ENCODE data around the gene MYO18A. TPM values are rescaled to one million over a fixed set of nuclear protein-coding genes. Genes with fewer than 3 reads are reported as not detected.

Gene MYO18A
- total RNA-seq, 3 donors from 2014 or later (not counting 1 experiment from before 2014, with no cell fraction given): 110 to 117 (median 115) TPM

DNA sequence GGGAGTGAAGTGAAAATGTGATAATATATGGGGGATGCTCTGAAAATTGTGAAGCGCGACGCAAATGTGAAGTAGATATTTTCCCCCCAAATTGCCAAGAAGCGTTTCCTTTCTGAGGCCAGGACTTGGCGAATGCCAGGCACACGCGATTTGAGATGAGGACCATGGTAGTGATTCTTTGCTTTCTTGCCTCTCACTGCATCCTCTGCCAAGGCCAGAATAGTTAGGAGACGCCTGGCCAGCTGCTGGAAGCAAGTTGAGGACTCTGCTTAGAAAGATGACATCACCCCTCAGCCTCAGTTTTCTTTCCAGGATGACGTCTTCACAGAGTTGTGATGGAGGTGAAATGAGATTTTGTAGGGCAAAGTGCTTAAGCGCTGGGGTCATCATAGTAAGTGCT lies 111.4 kb downstream of the MYO18A start:
- Mint-ChIP-seq H3K27ac (no peak overlapping the region), H3K9me3 (no peaks in the 10 kb centered on the region), H3K27me3 (ENCODE audit: low read depth in 2 of 2) (no peaks in the 10 kb centered on the region), H3K4me3 (no peak overlapping the region), H3K4me1 (peaks cover 21 to 24% of the 10 kb centered on the region in 2 donors), H3K36me3 (no peaks in the 10 kb centered on the region)
- Histone ChIP-seq H3K9me3 (ENCODE audit: control insufficient read depth, insufficient read depth, low read length) (no peaks in the 10 kb centered on the region), H3K4me1 (ENCODE audit: control insufficient read depth, insufficient read depth, low read length) (peaks cover 2% of the 10 kb centered on the region), H3K4me3 (ENCODE audit: low read length) (no peak overlapping the region), H3K27me3 (ENCODE audit: control insufficient read depth, insufficient read depth, low read length) (no peaks in the 10 kb centered on the region), H3K27ac (ENCODE audit: low read length) (no peak overlapping the region), H3K36me3 (ENCODE audit: control insufficient read depth, insufficient read depth, low read length) (no peaks in the 10 kb centered on the region)
- ATAC-seq (no peak), DNase-seq (no peak)
- intact Hi-C loops (cut with micrococcal nuclease): no loop called here
- WGBS (ENCODE audit: insufficient coverage): 94% methylated on average over 10 of the region's 10 CpGs
- no peak for TF ChIP-seq CTCF (IDR thresholded peaks at IDR 0.05)

- WGBS (ENCODE audit: insufficient coverage): 92% methylated on average over 7 of the region's 7 CpGs
- H3K4me3 Mint-ChIP-seq: peak overlapping the region; percentile 25
- H3K36me3 Mint-ChIP-seq: no peaks in the 10 kb centered on the region
These were observed 113.6 kb downstream of the MYO18A start for GRCh38 chr17:29066606-29067005.

GRCh38 chr17:29066047-29066446 lies 114.2 kb downstream of the MYO18A start:
- 93% methylated on average over 7 of the region's 7 CpGs for whole genome bisulfite sequencing (ENCODE audit: insufficient coverage)
- TF ChIP-seq CTCF (IDR thresholded peaks at IDR 0.05): no peak
- intact Hi-C loops (cut with micrococcal nuclease): no loop called here
- Histone ChIP-seq H3K9me3 (ENCODE audit: control insufficient read depth, insufficient read depth, low read length) (no peaks in the 10 kb centered on the region), H3K4me1 (ENCODE audit: control insufficient read depth, insufficient read depth, low read length) (no peaks in the 10 kb centered on the region), H3K36me3 (ENCODE audit: control insufficient read depth, insufficient read depth, low read length) (no peaks in the 10 kb centered on the region), H3K4me3 (ENCODE audit: low read length) (no peak overlapping the region), H3K27me3 (ENCODE audit: control insufficient read depth, insufficient read depth, low read length) (no peaks in the 10 kb centered on the region), H3K27ac (ENCODE audit: low read length) (no peak overlapping the region)
- no peak overlapping the region for H3K27ac Mint-ChIP-seq
- ATAC-seq: no peak
- H3K36me3 Mint-ChIP-seq: no peaks in the 10 kb centered on the region
- no peaks in the 10 kb centered on the region for H3K27me3 Mint-ChIP-seq (ENCODE audit: low read depth in 2 of 2)
- H3K4me3 Mint-ChIP-seq: no peak overlapping the region
- H3K9me3 Mint-ChIP-seq: no peaks in the 10 kb centered on the region
- peaks cover 9 to 10% of the 10 kb centered on the region in 2 donors for H3K4me1 Mint-ChIP-seq
- no peak for DNase-seq

More at GRCh38 chr17:29066606-29067005, 113.6 kb downstream of the MYO18A start:
- no peak overlapping the region for H3K4me3 ChIP-seq (ENCODE audit: low read length)
- intact Hi-C loops (cut with micrococcal nuclease): no loop called here
- no peaks in the 10 kb centered on the region for H3K4me1 ChIP-seq (ENCODE audit: control insufficient read depth, insufficient read depth, low read length)
- H3K27me3 ChIP-seq (ENCODE audit: control insufficient read depth, insufficient read depth, low read length): no peaks in the 10 kb centered on the region
- H3K27ac Mint-ChIP-seq: no peak overlapping the region
- H3K36me3 ChIP-seq (ENCODE audit: control insufficient read depth, insufficient read depth, low read length): no peaks in the 10 kb centered on the region
- peaks cover 9 to 10% of the 10 kb centered on the region in 2 donors for H3K4me1 Mint-ChIP-seq
- ATAC-seq: no peak
- no peaks in the 10 kb centered on the region for H3K27me3 Mint-ChIP-seq (ENCODE audit: low read depth in 2 of 2)
- TF ChIP-seq CTCF (IDR thresholded peaks at IDR 0.05): no peak
- H3K9me3 ChIP-seq (ENCODE audit: control insufficient read depth, insufficient read depth, low read length): no peaks in the 10 kb centered on the region
- DNase-seq: no peak
- H3K27ac ChIP-seq (ENCODE audit: low read length): no peak overlapping the region
- H3K9me3 Mint-ChIP-seq: no peaks in the 10 kb centered on the region

DNA sequence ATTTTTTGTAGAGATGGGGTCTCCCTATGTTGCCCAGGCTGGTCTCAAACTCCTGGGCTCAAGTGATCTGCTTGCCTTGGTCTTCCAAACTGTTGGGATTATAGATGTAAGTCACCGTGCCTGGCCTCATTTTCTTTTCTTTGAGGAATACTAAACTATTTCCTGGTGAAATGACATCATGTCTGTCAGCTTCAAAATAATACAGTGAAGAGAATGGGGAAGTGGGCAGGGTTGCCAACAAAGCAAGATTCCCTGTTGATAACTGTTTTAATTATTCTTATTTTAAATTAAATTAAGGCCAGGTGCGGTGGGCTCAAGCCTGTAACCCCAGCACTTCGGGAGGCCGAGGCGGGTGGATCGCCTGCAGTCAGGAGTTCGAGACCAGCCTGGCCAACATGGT lies 116.2 kb downstream of the MYO18A start:
- no peaks in the 10 kb centered on the region for H3K9me3 Mint-ChIP-seq
- H3K27me3 Mint-ChIP-seq (ENCODE audit: low read depth in 2 of 2): no peaks in the 10 kb centered on the region
- H3K4me3 Mint-ChIP-seq: no peak overlapping the region
- Histone ChIP-seq H3K9me3 (ENCODE audit: control insufficient read depth, insufficient read depth, low read length) (no peaks in the 10 kb centered on the region), H3K27ac (ENCODE audit: low read length) (no peak overlapping the region), H3K4me3 (ENCODE audit: low read length) (no peak overlapping the region), H3K27me3 (ENCODE audit: control insufficient read depth, insufficient read depth, low read length) (no peaks in the 10 kb centered on the region), H3K4me1 (ENCODE audit: control insufficient read depth, insufficient read depth, low read length) (no peaks in the 10 kb centered on the region), H3K36me3 (ENCODE audit: control insufficient read depth, insufficient read depth, low read length) (no peaks in the 10 kb centered on the region)
- no peak for DNase-seq
- no peak for ATAC-seq
- intact Hi-C loops (cut with micrococcal nuclease): no loop called here
- no peaks in the 10 kb centered on the region for H3K36me3 Mint-ChIP-seq
- WGBS (ENCODE audit: insufficient coverage): 81% methylated on average over 6 of the region's 7 CpGs
- TF ChIP-seq CTCF (IDR thresholded peaks at IDR 0.05): no peak
- no peaks in the 10 kb centered on the region for H3K4me1 Mint-ChIP-seq
- H3K27ac Mint-ChIP-seq: no peak overlapping the region

Data from natural killer cell (primary cell).